ENCODE results near the gene STXBP5.
A peak's percentile ranks its signal among the peaks of the same experiment; 100 is the strongest.

The STXBP5 gene

GRCh38 chr6:147212622-147213021 lies 8.4 kb downstream of the STXBP5 start:
- DNase-seq = no peak

DNA sequence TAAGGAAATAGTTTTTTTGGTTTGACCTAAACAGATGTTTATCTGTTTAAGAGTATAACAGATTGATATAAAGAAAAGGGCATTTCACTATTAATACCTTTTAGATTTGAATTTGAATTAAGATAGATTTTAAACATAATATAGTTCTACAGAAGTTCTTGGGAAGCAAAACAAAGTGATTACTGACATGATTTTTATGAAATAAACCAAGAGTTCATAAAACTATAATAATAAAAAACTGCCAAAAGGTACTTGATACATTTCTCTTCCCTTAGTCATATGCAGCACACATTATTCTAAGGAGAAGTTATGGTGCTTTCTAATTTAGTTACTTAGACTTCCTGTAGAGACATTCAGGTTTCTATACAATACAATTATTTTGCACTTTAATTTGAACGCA lies 9.6 kb downstream of the STXBP5 start:
- no peak for DNase-seq

GRCh38 chr6:147214248-147215227 lies 10.3 kb downstream of the STXBP5 start:
- no peak for DNase-seq

DNA sequence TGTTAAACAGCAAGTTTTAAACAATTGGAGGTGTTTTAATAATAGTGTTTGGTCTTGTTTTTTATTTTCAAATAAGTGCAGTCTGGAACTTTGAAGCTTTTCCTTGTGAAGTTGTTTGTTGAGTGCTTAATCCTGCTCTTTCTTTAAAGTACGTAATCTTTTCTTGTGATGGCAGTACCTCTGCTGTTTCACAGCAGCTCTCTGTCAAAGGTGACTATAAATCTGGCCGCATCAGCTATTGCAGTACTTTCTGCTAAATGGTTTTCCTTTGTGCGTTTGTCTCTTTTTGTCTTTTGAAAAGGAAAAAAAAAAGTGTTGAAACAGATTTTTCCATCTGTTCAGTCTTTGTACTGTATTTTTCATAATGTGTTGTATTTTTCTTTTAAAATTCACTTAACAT lies 12.7 kb downstream of the STXBP5 start:
- DNase-seq = no peak

DNA sequence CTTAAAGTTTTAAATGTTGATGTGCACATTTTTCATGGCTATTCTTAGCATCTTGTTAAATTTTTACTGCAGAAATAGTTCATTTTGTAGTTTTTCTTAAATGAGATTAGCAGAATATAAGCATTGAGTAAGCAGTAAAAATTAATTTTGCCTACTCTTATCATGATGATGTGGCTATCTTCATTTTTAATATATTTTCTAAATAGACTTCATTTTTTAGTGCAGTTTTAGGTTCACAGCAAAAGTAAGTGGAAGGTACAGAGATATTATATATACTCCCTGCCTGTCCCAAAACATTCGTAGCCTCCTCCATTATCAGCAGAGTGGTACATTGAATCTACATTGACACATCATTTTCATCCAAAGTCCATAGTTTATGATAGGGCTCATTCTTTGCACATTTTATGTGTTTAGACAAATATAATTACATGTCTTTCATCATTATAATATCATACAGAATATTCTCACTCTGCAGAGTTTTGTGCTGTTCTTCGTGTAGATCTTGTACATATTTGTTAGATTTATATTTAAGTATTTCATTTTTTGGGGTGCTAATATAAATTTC lies 13.7 kb downstream of the STXBP5 start:
- DNase-seq = no peak

- no peak for DNase-seq
These were observed 14.6 kb downstream of the STXBP5 start for GRCh38 chr6:147218797-147219196.

GRCh38 chr6:147219463-147219862 lies 15.2 kb downstream of the STXBP5 start:
- DNase-seq = no peak

- DNase-seq = no peak
These were observed 16.1 kb downstream of the STXBP5 start for GRCh38 chr6:147220345-147220744.

DNA sequence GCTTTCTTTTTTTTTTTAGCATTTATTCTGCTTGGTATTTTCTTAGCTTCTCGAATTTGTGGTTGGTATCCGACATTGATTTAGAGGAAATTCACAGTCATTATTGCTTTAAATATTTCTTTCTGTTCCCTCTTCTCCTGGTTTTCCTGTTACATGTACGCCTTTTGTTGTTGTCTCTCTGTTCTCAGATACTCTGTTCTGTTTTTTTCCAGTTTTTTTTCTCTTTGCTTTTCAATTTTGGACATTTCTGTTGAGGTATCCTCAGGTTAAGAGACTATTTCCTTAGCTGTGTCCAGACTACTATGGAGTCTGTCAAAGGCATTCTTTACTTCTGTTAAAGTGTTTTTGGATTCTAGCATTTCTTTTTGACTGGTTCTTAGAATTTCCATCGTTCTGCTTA lies 17.5 kb downstream of the STXBP5 start:
- DNase-seq = no peak

DNA sequence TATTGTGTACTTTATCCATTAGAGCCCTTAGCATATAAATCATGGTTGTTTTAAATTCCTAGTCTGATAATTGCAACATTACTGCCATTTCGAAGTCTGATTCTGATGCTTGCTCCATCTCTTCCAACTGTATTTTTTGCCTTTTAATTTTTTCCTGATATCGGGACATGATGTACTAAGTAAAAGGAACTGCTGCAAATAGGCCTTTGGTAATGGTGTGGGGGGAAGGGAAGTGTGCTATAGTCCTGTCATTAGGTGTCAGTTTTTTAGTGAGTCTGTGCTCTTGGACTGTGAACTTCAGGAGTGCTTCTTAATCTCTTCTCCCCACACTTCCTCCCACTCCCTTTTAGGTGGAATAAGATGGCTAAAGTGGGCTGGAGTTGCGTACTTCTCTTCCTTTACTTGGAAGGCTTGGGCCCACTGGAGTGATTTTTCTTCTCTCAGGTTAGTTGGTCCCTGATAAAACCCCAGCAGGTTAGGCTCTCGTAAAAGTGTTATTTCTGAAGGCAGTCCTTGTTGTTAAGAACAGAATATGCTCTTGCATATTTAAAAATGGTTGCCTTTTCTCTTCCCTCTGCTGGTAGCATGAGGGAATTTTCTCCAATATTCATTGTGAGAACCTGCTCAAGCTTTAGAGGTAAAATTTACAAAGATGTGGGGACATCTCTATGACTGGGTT lies 18.1 kb downstream of the STXBP5 start:
- no peak for DNase-seq

- DNase-seq = no peak
These were observed 19.5 kb downstream of the STXBP5 start for GRCh38 chr6:147223736-147224135.

DNA sequence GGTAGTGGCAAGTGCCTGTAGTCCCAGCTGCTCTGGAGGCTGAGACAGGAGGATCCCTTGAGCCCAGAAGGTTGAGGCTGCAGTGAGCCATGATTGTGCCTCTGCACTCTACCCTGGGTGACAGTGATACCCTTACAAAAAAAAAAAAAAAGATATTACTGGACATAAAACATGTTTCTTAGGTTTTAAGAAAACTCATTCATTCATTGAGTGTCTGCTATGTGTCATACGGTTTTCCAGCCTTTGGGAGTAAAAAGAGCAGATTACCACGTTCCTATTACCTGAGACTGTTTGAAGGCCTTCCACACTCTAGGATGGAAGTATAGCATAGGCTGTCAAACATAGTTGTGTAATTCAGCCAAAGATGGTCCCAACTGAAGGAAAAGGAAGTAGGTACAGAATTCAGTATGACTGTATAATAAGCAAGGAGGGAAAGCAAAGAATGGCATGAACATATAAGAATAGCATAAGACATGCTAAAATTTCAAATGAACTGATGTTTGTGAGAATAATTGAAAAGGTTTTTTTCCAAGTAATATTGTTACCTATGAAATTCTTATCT lies 22.0 kb downstream of the STXBP5 start:
- DNase-seq = no peak

DNA sequence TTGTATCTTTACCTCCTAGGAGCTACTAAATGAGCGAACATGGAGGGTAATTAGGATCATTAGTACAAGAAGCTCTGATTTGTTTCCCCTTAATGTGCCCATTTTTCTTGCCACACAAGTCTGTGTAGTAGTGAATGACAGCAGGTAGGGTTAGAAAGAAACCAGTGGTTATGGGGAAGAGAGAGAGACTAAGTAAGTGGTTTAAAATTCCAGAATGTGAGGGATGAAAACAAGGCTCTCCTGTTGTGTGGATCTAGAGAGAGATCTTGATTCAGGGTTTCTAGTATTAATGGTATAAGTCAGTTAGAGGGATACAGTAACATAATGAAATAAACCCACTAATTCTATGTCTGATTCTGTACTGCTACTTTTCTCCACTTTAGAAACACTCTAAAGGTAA lies 22.7 kb downstream of the STXBP5 start:
- DNase-seq = no peak

- DNase-seq = no peak
These were observed 23.6 kb downstream of the STXBP5 start for GRCh38 chr6:147227770-147228320.

- DNase-seq = no peak
These were observed 27.4 kb downstream of the STXBP5 start for GRCh38 chr6:147231589-147231988.

- DNase-seq = no peak
These were observed 30.5 kb downstream of the STXBP5 start for GRCh38 chr6:147234685-147235084.

GRCh38 chr6:147238164-147238563 lies 33.9 kb downstream of the STXBP5 start:
- DNase-seq = peak; percentile 74

- no peak for DNase-seq
These were observed 34.7 kb downstream of the STXBP5 start for GRCh38 chr6:147238906-147239305.

GRCh38 chr6:147244832-147245231 lies 40.6 kb downstream of the STXBP5 start:
- DNase-seq = no peak

GRCh38 chr6:147245693-147246092 lies 41.5 kb downstream of the STXBP5 start:
- DNase-seq = no peak

- no peak for DNase-seq
These were observed 42.8 kb downstream of the STXBP5 start for GRCh38 chr6:147246853-147247635.

GRCh38 chr6:147248859-147249258 lies 44.6 kb downstream of the STXBP5 start:
- no peak for DNase-seq

Measured in NCI-H1092 treated with DMSO at 0.1 percent for 48 hours (cell line).